SK-N-MC (cell line): ENCODE results near the gene CRELD1.
A peak's percentile ranks its signal among the peaks of the same experiment; 100 is the strongest.

Experiments used
- DNase-seq: peaks from one replicate; pipeline ENCODE4 v3.0.0-alpha.2; 2011; ENCODE audit warnings: low read depth, low spot score
- H3K27ac ChIP-seq: fragments of 200-600 bp; sonication (generic); 2 replicates; pipeline ENCODE4 v1.5.1; 2016; ENCODE audit warnings: mixed run types
- H3K36me3 ChIP-seq: fragments of 200-600 bp; sonication (generic); 2 replicates; pipeline ENCODE4 v1.6.1; 2017; ENCODE audit warnings: antibody characterized with exemption, low read length, mixed read lengths; ENCODE audit not compliant: insufficient read depth
- H3K4me3 ChIP-seq: fragments of 200-600 bp; sonication (generic); 2 replicates; pipeline ENCODE4 v1.5.1; 2016
- H3K9ac ChIP-seq: fragments of 200-600 bp; sonication (generic); 2 replicates; pipeline ENCODE4 v1.8.0; 2017; ENCODE audit warnings: mixed run types, mixed read lengths; ENCODE audit not compliant: insufficient read length
- H3K9me3 ChIP-seq: fragments of 200-600 bp; sonication (generic); 2 replicates; pipeline ENCODE4 v1.6.1; 2017; ENCODE audit warnings: low read depth, mild to moderate bottlenecking, antibody characterized with exemption, low read length, moderate library complexity, mixed read lengths
- EZH2 ChIP-seq: fragments of 200-600 bp; sonication (generic); IDR thresholded peaks from one replicate; pipeline ENCODE4 v1.6.1; 2017; ENCODE audit warnings: antibody characterized with exemption
- FOXP2 ChIP-seq: optimal IDR thresholded peaks from 2 replicates; pipeline ENCODE3; 2011; ENCODE audit warnings: mild to moderate bottlenecking, moderate library complexity; ENCODE audit not compliant: insufficient read depth; ENCODE audit errors: extremely low read length, control extremely low read depth
- POLR2AphosphoS5 ChIP-seq: IDR thresholded peaks from 2 replicates; pipeline ENCODE4 v1.6.1; 2012; ENCODE audit warnings: mild to moderate bottlenecking, low read depth, low read length, borderline replicate concordance

Gene CRELD1

GRCh38 chr3:9946112-9947024, 12.7 kb downstream of the CRELD1 start:
- DNase-seq, result no peak
- H3K4me3 ChIP-seq, result peak overlapping the region; percentile 68
- H3K9me3 ChIP-seq, result no peaks in the 10 kb centered on the region
- no peaks in the 10 kb centered on the region for H3K36me3 ChIP-seq
- no peak overlapping the region for H3K27ac ChIP-seq
- no peak overlapping the region for H3K9ac ChIP-seq
- TF ChIP-seq EZH2 (no peak), FOXP2 (no peak), POLR2AphosphoS5 (peak; percentile 75; the same call in 1 of the 2 replicates)

- Histone ChIP-seq H3K9me3 (no peaks in the 10 kb centered on the region), H3K9ac (no peak overlapping the region), H3K27ac (no peak overlapping the region), H3K36me3 (no peaks in the 10 kb centered on the region), H3K4me3 (peak overlapping the region; percentile 68)
- TF ChIP-seq EZH2, result no peak
- TF ChIP-seq POLR2AphosphoS5, result peak; percentile 44; the same call in 1 of the 2 replicates
- TF ChIP-seq FOXP2, result no peak
- DNase-seq, result no peak
These were observed 13.7 kb downstream of the CRELD1 start for GRCh38 chr3:9947025-9947995.

GRCh38 chr3:9948586-9948985, 15.0 kb downstream of the CRELD1 start:
- no peak overlapping the region for H3K9ac ChIP-seq
- no peaks in the 10 kb centered on the region for H3K36me3 ChIP-seq
- DNase-seq, result no peak
- TF ChIP-seq FOXP2 (no peak), EZH2 (no peak), POLR2AphosphoS5 (no peak)
- no peak overlapping the region for H3K27ac ChIP-seq
- no peaks in the 10 kb centered on the region for H3K9me3 ChIP-seq
- H3K4me3 ChIP-seq, result no peak overlapping the region

GRCh38 chr3:9949115-9949514, 15.5 kb downstream of the CRELD1 start:
- no peak overlapping the region for H3K9ac ChIP-seq
- no peaks in the 10 kb centered on the region for H3K9me3 ChIP-seq
- H3K27ac ChIP-seq, result no peak overlapping the region
- no peaks in the 10 kb centered on the region for H3K36me3 ChIP-seq
- H3K4me3 ChIP-seq, result no peak overlapping the region
- TF ChIP-seq EZH2 (no peak), FOXP2 (no peak), POLR2AphosphoS5 (no peak)
- DNase-seq, result no peak

- no peak for TF ChIP-seq POLR2AphosphoS5
- TF ChIP-seq EZH2, result no peak
- TF ChIP-seq FOXP2, result no peak
- DNase-seq, result no peak
- Histone ChIP-seq H3K27ac (no peak overlapping the region), H3K9ac (no peak overlapping the region), H3K4me3 (no peak overlapping the region), H3K36me3 (no peaks in the 10 kb centered on the region), H3K9me3 (no peaks in the 10 kb centered on the region)
These were observed 16.0 kb downstream of the CRELD1 start for GRCh38 chr3:9949626-9950025.

- H3K27ac ChIP-seq, result no peak overlapping the region
- no peak overlapping the region for H3K9ac ChIP-seq
- no peak for DNase-seq
- H3K9me3 ChIP-seq, result no peaks in the 10 kb centered on the region
- no peak overlapping the region for H3K4me3 ChIP-seq
- TF ChIP-seq POLR2AphosphoS5, result no peak
- no peak for TF ChIP-seq FOXP2
- TF ChIP-seq EZH2, result no peak
- H3K36me3 ChIP-seq, result no peaks in the 10 kb centered on the region
These were observed 17.5 kb downstream of the CRELD1 start for GRCh38 chr3:9951126-9951525.

- no peak for TF ChIP-seq POLR2AphosphoS5
- no peak for DNase-seq
- Histone ChIP-seq H3K9ac (no peak overlapping the region), H3K4me3 (no peak overlapping the region), H3K9me3 (no peaks in the 10 kb centered on the region), H3K36me3 (no peaks in the 10 kb centered on the region), H3K27ac (no peak overlapping the region)
These were observed 17.9 kb downstream of the CRELD1 start for GRCh38 chr3:9951598-9951961.
